Gastroesophageal sphincter (tissue), 4 donors: ENCODE measurements around the gene CKMT2. TPM values are rescaled to one million over a fixed set of nuclear protein-coding genes. Genes with fewer than 3 reads are reported as not detected.
"Not testable (repeated sequence)": the region's sequence is repeated elsewhere in the genome, so short reads cannot be mapped to it uniquely, and the experiment has no call there.

Source experiments
- ATAC-seq: fragments of 150-250 bp; one replicate; pipeline ENCODE4 v1.9.1; 2016; ENCODE audit warnings: mild to moderate bottlenecking, moderate library complexity
- H3K27ac ChIP-seq, 4 donors: fragments of 200-600 bp; sonication (generic) in 3 of 4; 1 replicate in 3 of 4; 2 replicates in 1 of 4; pipeline ENCODE4 v1.5.1; 2016 to 2019
- H3K27me3 ChIP-seq: fragments of 200-600 bp; sonication (generic); one replicate; pipeline ENCODE4 v1.5.1; 2019
- H3K36me3 ChIP-seq, 2 donors: fragments of 200-600 bp; sonication (generic); one replicate each; pipeline ENCODE4 v1.5.1; 2019; ENCODE audit warnings: control low read depth in 1 of 2
- H3K4me1 ChIP-seq, 3 donors: fragments of 200-600 bp; sonication (generic); 1 replicate in 2 of 3; 2 replicates in 1 of 3; pipeline ENCODE4 v1.5.1; 2016 to 2019; ENCODE audit warnings: control low read depth in 2 of 3
- H3K4me3 ChIP-seq, 2 donors: fragments of 200-600 bp; sonication (generic); one replicate each; pipeline ENCODE4 v1.5.1; 2019; ENCODE audit warnings: mild to moderate bottlenecking in 1 of 2, moderate library complexity in 1 of 2
- H3K9me3 ChIP-seq, 3 donors: fragments of 200-600 bp; sonication (generic); one replicate each; pipeline ENCODE4 v1.5.1; 2017 to 2019; ENCODE audit warnings: control low read depth in 2 of 3
- EP300 ChIP-seq: sonication (generic); formaldehyde crosslinking; IDR thresholded peaks from one replicate; pipeline ENCODE4 v1.6.1; 2017; ENCODE audit warnings: antibody characterized with exemption, mild to moderate bottlenecking
- POLR2A ChIP-seq, 2 donors: fragments of 450-650 bp; IDR thresholded peaks; one replicate each; pipeline ENCODE4 v1.6.1; 2017; ENCODE audit warnings: antibody characterized with exemption in 2 of 2, mild to moderate bottlenecking in 2 of 2, moderate library complexity in 1 of 2
- POLR2AphosphoS5 ChIP-seq: sonication (generic); formaldehyde crosslinking; IDR thresholded peaks from one replicate; pipeline ENCODE4 v1.6.1; 2017; ENCODE audit warnings: antibody characterized with exemption
- WGBS, 2 donors: methylation state at CpG; one replicate each; pipeline ENCODE4 v1.1.5; 2018; ENCODE audit warnings: low coverage in 1 of 2; 5-methylcytosine and 5-hydroxymethylcytosine counted together
- total RNA-seq, 4 donors: library from RNA; depleted of rRNA; stranded (reverse); fragments of >200 nt; gene quantifications; one replicate each; pipeline ENCODE4 v1.1.0, GENCODE V29; 2016
- TF ChIP-seq, protein P1 (sequence below), 4 experiments: fragments of 200-600 bp in 2 of 4; fragments of 450-650 bp in 2 of 4; sonication (generic) in 1 of 4; IDR thresholded peaks; one replicate each; pipeline ENCODE4 v1.5.1; 2017 to 2019; ENCODE audit warnings: antibody characterized with exemption in 4 of 4, mild to moderate bottlenecking in 2 of 4, moderate library complexity in 2 of 4

The CKMT2 gene
- total RNA-seq, 4 donors from 2014 or later = 3.9 to 33.6 (median 14.2) TPM

DNA sequence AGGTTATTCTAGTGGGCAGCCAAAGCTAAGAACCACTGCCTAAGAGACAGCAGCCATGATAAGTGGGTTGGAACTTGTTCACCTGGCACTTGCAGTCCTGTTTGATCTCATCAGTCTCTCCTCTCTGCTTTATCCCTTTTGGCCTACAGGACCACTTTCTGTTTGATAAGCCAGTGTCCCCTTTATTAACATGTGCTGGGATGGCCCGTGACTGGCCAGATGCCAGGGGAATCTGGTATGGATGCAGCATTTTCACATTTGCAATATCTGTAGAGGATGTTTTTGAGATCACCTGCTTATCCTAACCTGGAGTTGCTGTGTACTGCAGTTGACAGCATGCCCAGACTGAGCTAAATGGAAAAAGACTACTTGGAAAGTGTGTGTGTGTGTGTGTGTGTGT is 23.6 kb downstream of the CKMT2 start:
- TF ChIP-seq EP300 = no peak
- no peak for TF ChIP-seq POLR2AphosphoS5
- TF ChIP-seq, protein P1, sequence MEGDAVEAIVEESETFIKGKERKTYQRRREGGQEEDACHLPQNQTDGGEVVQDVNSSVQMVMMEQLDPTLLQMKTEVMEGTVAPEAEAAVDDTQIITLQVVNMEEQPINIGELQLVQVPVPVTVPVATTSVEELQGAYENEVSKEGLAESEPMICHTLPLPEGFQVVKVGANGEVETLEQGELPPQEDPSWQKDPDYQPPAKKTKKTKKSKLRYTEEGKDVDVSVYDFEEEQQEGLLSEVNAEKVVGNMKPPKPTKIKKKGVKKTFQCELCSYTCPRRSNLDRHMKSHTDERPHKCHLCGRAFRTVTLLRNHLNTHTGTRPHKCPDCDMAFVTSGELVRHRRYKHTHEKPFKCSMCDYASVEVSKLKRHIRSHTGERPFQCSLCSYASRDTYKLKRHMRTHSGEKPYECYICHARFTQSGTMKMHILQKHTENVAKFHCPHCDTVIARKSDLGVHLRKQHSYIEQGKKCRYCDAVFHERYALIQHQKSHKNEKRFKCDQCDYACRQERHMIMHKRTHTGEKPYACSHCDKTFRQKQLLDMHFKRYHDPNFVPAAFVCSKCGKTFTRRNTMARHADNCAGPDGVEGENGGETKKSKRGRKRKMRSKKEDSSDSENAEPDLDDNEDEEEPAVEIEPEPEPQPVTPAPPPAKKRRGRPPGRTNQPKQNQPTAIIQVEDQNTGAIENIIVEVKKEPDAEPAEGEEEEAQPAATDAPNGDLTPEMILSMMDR (IDR thresholded peaks at IDR 0.05) = no peak
- no peak for TF ChIP-seq POLR2A (IDR thresholded peaks at IDR 0.05)
- no peak for ATAC-seq
- no peaks in the 10 kb centered on the region for H3K27me3 ChIP-seq
- no peak overlapping the region for H3K4me3 ChIP-seq
- H3K27ac ChIP-seq = no peak overlapping the region
- H3K4me1 ChIP-seq = no peaks in the 10 kb centered on the region
- peaks cover 0 to 78% of the 10 kb centered on the region in 2 donors for H3K36me3 ChIP-seq
- WGBS, 2 donors = 71% methylated on average over 1 of the region's 1 CpG; no CpG with 5 or more reads in 1 of the 2 donors
- H3K9me3 ChIP-seq = no peaks in the 10 kb centered on the region

DNA sequence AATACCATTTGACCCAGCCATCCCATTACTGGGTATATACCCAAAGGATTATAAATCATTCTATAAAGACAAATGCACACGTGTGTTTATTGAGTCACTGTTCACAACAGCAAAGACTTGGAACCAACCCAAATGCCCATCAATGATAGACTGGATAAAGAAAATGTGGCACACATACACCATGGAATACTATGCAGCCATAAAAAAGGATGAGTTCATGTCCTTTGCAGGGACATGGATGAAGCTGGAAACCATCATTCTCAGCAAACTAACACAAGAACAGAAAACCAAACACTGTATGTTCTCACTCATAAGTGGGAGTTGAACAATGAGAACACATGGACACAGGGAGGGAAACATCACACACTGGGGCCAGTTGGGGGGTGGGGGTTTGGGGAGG is 29.7 kb downstream of the CKMT2 start:
- not testable (repeated sequence) for ATAC-seq, H3K4me3 ChIP-seq, H3K9me3 ChIP-seq, H3K27me3 ChIP-seq, H3K4me1 ChIP-seq, H3K27ac ChIP-seq
- H3K36me3 ChIP-seq = peaks cover 0 to 52% of the 10 kb centered on the region in 2 donors
- WGBS, 2 donors = 100% methylated on average over 1 of the region's 1 CpG; no CpG with 5 or more reads in 1 of the 2 donors

- Histone ChIP-seq H3K4me1 (peaks cover 0 to 10% (median 0%) of the 10 kb centered on the region in 3 donors), H3K36me3 (peaks cover 0 to 45% of the 10 kb centered on the region in 2 donors), H3K9me3 (no peaks in the 10 kb centered on the region), H3K4me3 (no peak overlapping the region), H3K27ac (no peak overlapping the region), H3K27me3 (no peaks in the 10 kb centered on the region)
- ATAC-seq = no peak
- TF ChIP-seq EP300 (no peak), POLR2A (IDR thresholded peaks at IDR 0.05) (no peak), POLR2AphosphoS5 (no peak)
- TF ChIP-seq, protein P1 (IDR thresholded peaks at IDR 0.05) = no peak
Measured at GRCh38 chr5:81265101-81265500, 32.0 kb downstream of the CKMT2 start.

DNA sequence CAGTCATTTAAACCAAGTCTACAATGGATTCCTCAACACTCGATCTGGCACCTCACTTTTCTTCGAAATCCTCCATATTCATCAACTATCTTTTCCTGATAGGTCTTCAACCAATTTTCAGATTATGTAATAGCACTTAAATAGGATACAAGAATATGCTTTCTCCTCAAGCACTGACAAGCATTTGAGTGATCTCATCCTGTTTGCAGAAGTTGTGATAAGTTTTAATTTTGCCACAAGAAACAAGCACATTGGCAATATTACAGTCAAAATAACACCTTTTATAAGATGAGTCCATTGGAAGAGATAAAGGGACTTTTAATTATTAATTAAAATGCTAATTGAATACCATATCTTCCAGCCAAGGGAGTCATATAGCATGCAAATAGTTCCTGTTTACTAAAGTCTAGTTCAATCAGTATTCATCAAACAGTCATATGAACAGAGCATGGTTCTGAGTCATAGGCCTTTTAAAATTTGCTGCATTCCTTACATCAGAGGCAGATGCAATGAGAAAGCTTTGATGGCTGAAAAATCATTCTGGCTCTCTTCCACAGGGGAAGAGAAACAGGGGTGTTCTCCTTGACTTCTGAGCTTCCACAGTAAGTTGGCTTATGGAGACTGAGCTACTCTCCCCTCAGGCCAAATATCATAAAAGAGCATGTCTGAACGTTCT is 35.5 kb downstream of the CKMT2 start:
- peaks cover 0 to 8% (median 0%) of the 10 kb centered on the region in 3 donors for H3K9me3 ChIP-seq
- ATAC-seq = no peak
- H3K27me3 ChIP-seq = no peaks in the 10 kb centered on the region
- no peak overlapping the region for H3K4me3 ChIP-seq
- TF ChIP-seq, protein P1 (IDR thresholded peaks at IDR 0.05) = no peak
- TF ChIP-seq POLR2A (IDR thresholded peaks at IDR 0.05) = no peak
- TF ChIP-seq POLR2AphosphoS5 = no peak
- no peak for TF ChIP-seq EP300
- peaks cover 0 to 43% of the 10 kb centered on the region in 2 donors for H3K36me3 ChIP-seq
- H3K4me1 ChIP-seq = peaks cover 0 to 10% (median 0%) of the 10 kb centered on the region in 3 donors
- no peak overlapping the region for H3K27ac ChIP-seq
- 70 to 71% methylated on average over 3 of the region's 3 CpGs for WGBS, 2 donors

DNA sequence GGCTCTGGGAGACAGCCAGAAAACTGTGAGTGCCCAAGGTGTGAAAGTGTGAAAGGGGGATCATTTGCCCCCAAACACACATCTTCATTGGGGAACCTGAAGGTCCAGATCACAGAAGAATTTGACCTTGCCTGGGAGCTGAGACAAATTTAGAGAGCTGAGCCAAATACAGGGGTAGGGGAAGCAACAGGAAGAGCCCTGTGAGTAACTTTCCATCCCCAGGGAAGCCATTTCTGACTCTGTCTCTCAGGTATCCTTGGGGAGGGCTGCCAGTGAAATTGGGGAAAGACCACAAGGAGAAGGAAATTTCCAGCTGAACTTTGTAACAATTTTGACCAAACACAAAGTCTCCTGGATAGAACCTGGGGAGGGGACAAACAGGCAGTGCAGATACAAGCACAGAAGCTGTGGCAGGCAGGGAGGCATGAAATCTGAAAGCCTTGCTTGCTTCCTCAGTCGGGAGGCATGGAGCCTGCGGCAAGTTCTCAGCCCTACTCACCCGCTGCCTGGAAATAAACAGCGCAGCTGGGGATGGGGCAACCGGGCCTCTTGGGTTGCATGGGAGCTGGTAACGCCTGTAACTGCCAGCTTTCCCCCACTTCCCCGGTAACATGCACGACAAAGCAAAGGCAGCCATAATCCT is 36.8 kb downstream of the CKMT2 start:
- H3K9me3 ChIP-seq = peaks cover 0 to 19% (median 0%) of the 10 kb centered on the region in 3 donors
- no peak for ATAC-seq
- peaks cover 0 to 35% of the 10 kb centered on the region in 2 donors for H3K36me3 ChIP-seq
- no peak overlapping the region for H3K4me3 ChIP-seq
- no peak overlapping the region for H3K27ac ChIP-seq
- H3K4me1 ChIP-seq = peaks cover 0 to 10% (median 0%) of the 10 kb centered on the region in 3 donors
- TF ChIP-seq POLR2AphosphoS5 = no peak
- TF ChIP-seq, protein P1 (IDR thresholded peaks at IDR 0.05) = no peak
- no peak for TF ChIP-seq POLR2A (IDR thresholded peaks at IDR 0.05)
- no peak for TF ChIP-seq EP300
- 88% methylated on average over 5 of the region's 8 CpGs; no CpG with 5 or more reads in 1 of the 2 donors for whole genome bisulfite sequencing, 2 donors
- no peaks in the 10 kb centered on the region for H3K27me3 ChIP-seq

- WGBS, 2 donors = no CpG with 5 or more reads among the region's 2 CpGs
- not testable (repeated sequence) for H3K4me1 ChIP-seq, H3K27ac ChIP-seq, H3K27me3 ChIP-seq, H3K4me3 ChIP-seq, ATAC-seq
- Histone ChIP-seq H3K36me3 (peaks cover 0 to 33% of the 10 kb centered on the region in 2 donors), H3K9me3 (peaks cover 0 to 19% (median 0%) of the 10 kb centered on the region in 3 donors)
Measured at GRCh38 chr5:81270394-81271027, 37.4 kb downstream of the CKMT2 start.
